ENCODE results near the gene GAPT.

GAPT gene

DNA sequence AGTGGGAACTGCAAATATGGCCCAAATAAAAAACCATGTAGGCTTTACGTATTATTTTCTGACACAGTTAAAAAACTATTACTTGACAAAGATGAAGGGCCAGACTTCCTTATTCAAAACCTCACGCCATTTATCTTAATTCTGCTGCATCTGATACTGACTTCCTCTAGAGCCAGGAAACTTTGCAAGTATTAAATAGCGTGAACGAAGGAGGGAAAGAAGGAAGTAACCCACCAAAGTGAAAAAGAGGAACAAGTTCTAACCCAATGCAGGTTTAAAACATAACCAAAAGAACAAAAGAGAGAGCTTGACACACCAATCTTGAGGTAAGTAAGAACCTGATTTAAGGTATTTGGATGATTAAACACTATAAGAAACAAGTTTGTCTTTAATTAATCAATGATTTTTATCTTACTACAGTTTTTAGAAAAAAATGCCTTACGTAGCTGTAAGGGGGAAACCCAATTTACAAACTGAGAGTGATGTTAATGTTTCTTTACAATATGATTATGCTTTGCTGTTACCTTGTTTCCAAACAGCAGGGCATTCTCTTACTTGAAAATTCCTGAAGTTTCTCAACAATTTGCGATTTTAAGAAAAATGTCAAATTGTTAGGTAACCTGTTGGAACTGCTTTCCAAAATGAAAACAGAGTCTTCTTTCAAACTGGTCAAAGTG, at the start of gene GAPT:
GAPT (plus strand) TSS at position 220 of the 677 bp plus-strand sequence. CDS start 3,102 bp downstream, outside the sequence.
- DNase-seq, result no peak

DNA sequence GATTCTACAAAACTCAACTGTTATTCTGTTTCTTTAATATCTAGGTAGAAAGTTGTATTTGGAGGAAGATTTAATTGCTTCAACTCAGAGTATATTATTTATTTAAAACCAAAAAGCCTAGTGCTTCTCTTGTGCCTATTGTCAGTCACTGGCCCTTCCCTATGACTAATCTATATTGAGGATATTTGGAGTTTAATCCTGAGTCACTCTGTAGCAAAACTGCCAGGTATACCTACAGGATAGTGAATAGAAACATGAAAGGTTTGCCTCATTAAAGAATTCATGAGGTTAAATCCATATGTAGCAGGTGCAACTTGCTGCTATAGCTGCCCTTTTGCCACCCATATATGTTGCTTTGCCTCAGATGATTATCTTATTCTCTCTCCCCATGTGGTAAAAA, 46.4 kb upstream of the GAPT start:
- DNase-seq, result no peak

- no peak for DNase-seq
These were observed 45.2 kb upstream of the GAPT start for GRCh38 chr5:58446024-58446423.

DNA sequence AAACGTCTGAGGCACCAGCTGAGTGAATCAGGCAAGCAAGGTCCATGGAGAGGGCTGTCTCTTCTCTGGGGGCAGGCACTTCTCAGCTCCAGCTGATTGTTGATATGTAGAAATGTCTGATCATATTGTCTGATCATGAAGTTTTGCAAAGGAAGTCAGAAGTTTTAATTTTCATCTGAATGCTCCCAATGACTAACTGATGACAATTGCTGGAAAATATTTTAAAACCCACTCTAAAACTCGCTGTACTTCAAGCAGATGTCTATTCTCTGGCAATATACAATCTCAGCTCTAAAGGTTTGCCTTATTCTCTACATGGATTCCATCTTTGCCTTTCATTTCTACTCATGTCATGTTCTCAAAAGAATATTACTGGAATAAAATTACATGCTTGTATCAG, 44.0 kb upstream of the GAPT start:
- no peak for DNase-seq

- no peak for DNase-seq
These were observed 41.2 kb upstream of the GAPT start for GRCh38 chr5:58450018-58450417.

GRCh38 chr5:58450811-58451629, 40.2 kb upstream of the GAPT start:
- DNase-seq, result no peak

DNA sequence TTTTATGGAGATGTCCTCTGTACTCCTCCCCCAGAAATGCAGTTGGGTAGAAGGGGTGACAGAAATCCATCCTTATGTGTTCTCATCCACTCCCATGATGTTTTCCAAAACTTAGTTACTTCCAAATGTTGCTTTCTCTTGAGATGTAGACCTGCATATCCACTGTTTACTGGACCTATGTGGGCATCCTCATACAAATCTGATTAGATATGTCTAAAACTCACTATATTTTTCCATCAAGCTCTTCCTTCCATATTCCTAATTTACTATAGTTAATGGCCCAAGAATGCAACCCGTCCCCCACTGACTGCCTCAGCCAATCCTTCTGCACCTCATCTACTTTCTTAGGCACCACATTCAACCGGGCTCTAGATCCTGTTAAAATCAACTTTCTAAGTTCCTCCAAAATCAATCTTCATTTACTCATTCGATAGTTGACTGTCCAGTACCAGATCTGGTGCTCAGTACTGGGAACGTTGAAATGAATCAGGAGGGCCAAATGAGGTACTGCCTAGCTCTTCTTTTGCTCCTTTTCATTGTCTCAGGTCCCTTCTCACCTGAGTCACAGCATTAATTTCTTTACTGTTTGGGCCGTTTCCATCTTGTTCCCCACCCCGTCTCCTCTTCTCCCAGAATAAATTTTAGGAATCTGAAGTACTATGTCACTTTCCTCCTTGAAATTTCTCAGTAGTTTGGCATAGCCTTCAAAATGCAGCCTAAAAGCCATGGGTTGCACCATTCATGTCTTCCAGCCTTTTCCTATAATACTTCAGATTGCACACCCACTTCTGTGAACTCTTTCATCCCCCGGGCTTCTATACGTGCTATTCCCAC, 39.3 kb upstream of the GAPT start:
- DNase-seq, result no peak

DNA sequence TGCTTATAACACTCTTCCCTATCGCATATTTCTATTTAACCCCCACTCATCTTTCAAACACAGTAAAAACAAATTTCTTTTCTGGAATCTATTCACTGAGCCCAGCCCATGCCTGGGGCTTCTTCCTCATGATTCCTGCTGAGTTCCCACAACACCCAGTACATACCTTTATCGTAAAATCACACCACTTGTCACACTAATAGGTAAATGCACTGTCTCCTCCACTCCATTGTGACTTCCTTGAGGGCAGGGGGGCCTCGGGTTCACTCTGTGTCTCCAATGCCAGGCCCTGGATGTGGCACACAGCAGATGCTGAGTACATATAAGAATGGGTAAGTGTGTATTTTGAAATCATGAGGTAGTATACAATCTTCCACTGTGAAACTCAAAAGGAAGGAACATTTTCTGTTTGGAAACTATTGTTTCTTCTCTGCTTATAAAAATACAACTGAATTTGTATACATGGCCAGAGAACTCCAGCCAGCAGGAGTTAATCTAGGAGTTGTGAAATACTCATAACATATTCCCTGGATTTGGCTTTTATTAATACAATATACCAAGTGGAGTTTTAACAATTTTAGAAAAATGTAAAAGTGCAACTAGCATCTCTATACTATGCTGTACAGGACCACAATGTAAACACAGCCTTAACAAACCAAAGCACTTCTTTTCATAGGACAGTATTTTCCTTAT, 38.5 kb upstream of the GAPT start:
- no peak for DNase-seq

DNA sequence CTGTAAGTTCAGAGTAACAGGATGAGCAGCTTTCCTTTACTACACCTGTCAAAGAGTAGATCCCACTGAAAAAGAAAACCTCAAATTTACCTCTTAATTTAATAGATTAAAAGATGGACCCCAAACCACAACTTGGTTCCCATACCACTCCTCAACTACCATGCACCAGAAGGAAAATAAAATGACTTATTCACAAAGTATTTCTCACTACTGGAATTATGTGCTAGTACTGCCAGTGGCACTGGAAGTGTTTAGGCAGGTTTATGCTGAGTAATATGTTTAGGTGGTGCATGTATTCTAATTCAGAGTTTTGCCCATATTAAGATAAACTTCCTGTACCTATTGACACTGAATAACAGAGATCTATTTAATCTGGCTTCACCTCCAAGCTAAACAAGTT, 37.9 kb upstream of the GAPT start:
- DNase-seq, result no peak

DNA sequence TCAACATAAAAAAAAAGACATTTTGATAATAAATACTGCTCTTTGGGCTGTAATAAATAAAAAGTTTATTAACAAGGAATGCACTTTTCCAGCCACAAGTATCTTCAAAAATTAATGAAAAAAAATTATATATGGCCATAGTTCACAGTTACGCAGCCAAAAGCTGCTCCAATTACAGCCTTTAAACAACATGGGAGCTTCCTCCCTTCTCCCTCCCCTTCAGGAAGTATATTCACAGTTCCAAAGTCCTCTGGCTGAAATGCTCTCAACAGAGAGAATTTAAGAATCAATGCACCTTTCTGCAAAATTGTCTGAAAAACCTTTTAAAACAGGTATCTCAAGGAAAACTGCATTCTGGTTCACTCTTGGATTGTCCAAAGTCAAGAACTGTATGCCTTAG, 37.2 kb upstream of the GAPT start:
- DNase-seq, result no peak

- no peak for DNase-seq
These were observed 36.2 kb upstream of the GAPT start for GRCh38 chr5:58455066-58455465.

- DNase-seq, result no peak
These were observed 35.8 kb upstream of the GAPT start for GRCh38 chr5:58455480-58455879.

- no peak for DNase-seq
These were observed 35.2 kb upstream of the GAPT start for GRCh38 chr5:58456026-58456425.

DNA sequence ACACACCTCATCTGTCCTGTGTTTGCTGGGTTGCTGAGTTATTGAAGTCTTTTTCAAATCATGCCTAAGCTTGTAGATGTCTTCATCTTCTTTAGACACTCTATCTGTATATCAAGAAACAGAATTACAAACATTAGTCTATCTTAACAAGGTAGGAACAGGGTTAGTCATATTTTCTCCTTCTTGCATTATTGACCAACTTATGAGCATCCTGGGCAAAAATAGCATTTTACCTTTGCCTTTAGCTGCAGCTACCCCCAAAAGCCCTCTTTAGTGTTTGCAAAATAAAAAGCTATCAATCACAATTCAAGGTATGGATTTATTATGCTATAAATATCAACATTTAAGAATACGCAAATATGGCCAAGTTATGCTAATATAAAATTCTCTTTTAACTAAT, 34.7 kb upstream of the GAPT start:
- no peak for DNase-seq

- DNase-seq, result no peak
These were observed 34.2 kb upstream of the GAPT start for GRCh38 chr5:58457050-58457449.

DNA sequence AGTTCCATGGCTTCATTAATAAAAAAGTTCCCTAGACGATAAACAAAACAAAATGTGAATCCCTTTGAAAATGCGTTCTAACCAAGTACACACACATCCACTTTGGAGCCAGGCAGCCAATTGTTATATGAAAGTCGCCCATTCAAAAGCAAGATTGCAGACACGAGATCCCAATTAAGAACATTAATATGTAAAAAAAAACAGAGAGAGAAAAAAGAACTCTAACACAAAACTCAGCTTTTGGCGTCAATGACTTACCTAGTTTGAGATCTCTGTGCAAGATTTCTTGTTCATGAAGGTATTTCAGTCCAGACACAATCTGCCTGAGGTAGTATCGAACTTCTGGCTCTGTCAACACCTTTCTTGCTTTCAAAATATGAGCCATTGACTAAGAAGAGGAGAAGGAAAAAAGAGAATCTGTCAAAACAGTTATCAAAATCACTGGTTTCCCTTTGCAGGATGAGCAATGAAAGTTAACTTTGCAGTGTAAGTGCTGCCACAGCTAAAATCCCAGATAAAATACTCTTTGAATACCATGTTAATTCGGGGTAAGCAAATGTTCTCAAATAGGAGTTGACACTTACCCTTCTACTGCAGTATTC, 33.0 kb upstream of the GAPT start:
- DNase-seq, result no peak

GRCh38 chr5:58458743-58459145, 32.5 kb upstream of the GAPT start:
- no peak for DNase-seq

GRCh38 chr5:58459146-58460001, 31.9 kb upstream of the GAPT start:
- no peak for DNase-seq

DNA sequence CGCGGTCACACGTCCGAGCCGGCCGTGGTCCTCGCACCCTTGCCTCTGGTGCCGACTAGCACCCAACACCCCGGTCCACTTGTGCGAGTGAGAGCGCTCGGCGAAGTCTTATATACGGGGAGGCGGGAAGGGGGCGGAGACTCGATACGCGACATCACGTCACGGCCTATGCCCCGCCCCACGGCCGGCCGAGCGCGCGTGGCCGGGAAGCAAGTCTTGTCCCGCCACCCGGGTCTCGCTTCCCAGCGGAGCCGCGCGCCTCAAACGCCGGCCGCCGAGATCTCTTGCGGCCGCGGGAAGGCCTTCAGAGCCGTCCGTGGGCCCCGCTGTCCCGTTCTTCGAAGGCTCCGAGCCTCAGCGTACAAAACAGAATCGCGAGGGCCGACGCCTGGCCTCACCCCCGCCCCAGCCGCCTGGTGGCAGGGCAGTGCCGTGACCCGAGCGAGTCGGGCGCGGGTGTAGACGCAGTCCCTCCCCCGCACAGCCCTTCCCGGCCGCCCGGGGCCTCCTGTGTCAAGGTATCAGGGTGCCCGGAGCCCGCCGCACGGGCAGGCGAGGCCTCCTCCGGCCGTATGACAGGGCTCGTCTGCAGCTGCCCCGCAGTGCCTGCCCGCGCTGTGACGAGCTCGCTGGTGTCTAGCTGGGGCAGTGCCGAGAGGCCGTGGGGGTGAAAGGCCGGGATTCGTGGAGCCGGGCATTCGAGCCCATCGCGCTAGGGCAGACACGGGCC, 31.1 kb upstream of the GAPT start, which contains the start of gene PLK2:
PLK2 (minus strand) TSS at position 85 of the 730 bp plus-strand sequence. CDS start 127 bp downstream, outside the sequence.
- peak; percentile 91 for DNase-seq

DNA sequence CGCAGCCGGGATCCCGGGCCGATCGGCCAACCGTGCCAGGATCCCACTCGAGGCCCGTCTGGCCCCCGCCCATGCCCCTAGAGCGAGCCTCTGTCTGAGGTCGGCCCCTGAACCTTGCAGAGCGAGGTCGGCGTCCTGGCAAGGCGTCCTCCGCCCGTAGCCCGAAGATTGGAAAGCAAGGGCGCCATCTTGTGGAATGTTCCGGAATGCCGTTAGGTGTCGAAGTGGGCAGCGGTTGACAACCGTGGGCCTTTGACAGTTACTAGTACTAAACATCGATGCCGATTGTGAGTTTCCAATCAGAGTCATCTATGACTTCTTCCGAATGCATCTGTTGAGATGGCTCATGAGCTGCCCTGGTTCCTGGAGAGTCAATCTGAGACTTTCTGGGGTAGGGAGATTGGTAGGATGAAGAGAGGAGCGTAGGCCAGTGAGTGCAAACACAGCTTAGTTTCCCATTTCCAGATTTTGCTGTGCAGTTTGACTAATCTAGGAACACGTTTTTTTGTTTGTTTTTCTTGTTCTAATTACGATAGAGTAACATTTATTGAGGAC, 30.4 kb upstream of the GAPT start:
- peak; percentile 87 for DNase-seq
